Measurements from ENCODE around the gene FOXO3.

The FOXO3 gene

GRCh38 chr6:108616973-108617372 is 56.3 kb downstream of the FOXO3 start:
- TF ChIP-seq CTCF (IDR thresholded peaks at IDR 0.05; ENCODE audit: control insufficient read depth, insufficient read depth, low read depth, low read length, missing control alignments), result no peak
- no peak overlapping the region for H3K4me3 ChIP-seq (ENCODE audit: control insufficient read depth, low read depth, low read length)
- no peak for DNase-seq (ENCODE audit: low read depth)

- no peak for TF ChIP-seq CTCF (IDR thresholded peaks at IDR 0.05; ENCODE audit: control insufficient read depth, insufficient read depth, low read depth, low read length, missing control alignments)
Observed at GRCh38 chr6:108618623-108619152, 58.0 kb downstream of the FOXO3 start.

DNA sequence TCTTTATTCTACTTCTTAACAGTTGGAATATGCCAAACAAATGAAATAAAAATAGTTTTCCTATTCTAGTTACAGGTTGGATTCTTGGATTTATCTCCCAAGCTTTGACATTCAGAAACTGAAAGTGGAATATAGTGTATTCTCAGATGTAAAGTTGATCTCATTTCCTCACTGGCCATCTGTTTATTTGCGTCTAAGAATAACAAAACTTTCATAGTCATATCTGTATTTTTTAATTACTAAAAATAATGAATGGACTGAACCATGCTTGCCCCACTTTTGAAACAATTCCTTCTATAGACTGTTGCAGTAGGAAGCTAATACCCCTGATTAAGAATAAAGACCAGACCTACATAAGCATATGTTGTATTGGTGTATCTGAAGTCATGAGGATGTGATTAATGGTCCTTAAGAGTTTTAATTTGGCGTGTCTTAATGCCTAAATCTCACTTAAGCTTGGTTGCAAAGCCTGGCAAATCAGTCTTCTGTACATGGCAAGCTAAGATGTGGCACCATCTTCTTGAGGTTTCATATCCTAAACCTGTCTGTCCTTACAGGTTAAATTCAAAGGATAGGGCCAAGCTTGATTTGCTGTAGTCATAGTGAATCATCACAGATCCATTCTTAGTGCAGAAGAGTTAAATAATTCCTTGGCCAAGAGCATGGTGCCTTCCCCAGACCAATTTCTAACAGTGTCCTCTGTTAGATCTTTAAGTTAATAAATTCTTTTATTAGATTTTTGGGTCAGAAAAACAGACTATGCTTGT is 58.9 kb downstream of the FOXO3 start:
- no peak for DNase-seq (ENCODE audit: low read depth)
- H3K4me3 ChIP-seq (ENCODE audit: control insufficient read depth, low read depth, low read length), result no peak overlapping the region
- no peak for TF ChIP-seq CTCF (IDR thresholded peaks at IDR 0.05; ENCODE audit: control insufficient read depth, insufficient read depth, low read depth, low read length, missing control alignments)

More at GRCh38 chr6:108618623-108619152, 58.0 kb downstream of the FOXO3 start:
- DNase-seq (ENCODE audit: low read depth), result no peak
- H3K4me3 ChIP-seq (ENCODE audit: control insufficient read depth, low read depth, low read length), result no peak overlapping the region

GRCh38 chr6:108621117-108621516 is 60.4 kb downstream of the FOXO3 start:
- DNase-seq (ENCODE audit: low read depth), result peak; percentile 59
- peak; percentile 13 for TF ChIP-seq CTCF (IDR thresholded peaks at IDR 0.05; ENCODE audit: control insufficient read depth, insufficient read depth, low read depth, low read length, missing control alignments)
- H3K4me3 ChIP-seq (ENCODE audit: control insufficient read depth, low read depth, low read length), result no peak overlapping the region

GRCh38 chr6:108622641-108623298 is 62.1 kb downstream of the FOXO3 start:
- peak; percentile 28 for TF ChIP-seq CTCF (IDR thresholded peaks at IDR 0.05; ENCODE audit: control insufficient read depth, insufficient read depth, low read depth, low read length, missing control alignments)
- H3K4me3 ChIP-seq (ENCODE audit: control insufficient read depth, low read depth, low read length), result no peak overlapping the region; the same call in 1 of the 2 replicates
- peak; percentile 87 for DNase-seq (ENCODE audit: low read depth)

DNA sequence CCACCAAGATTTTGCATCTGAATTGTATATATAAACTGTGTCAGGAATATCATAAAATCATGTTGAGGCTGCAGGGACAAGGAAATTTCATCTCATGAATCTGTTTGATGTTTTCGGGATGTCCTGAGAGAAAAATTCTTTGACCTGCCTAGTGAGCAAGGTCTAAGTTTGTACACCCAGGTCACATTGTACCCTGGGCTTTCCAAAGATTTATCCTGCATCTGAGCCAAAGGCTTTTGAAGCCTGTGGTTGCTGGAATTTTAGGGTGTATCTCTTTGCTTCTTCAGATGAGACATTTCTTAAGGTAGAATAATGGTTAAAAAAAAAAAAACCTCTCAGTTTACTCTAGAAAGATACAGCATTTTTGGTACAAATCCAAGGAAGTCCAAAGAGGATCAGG is 63.3 kb downstream of the FOXO3 start:
- no peak for TF ChIP-seq CTCF (IDR thresholded peaks at IDR 0.05; ENCODE audit: control insufficient read depth, insufficient read depth, low read depth, low read length, missing control alignments)
- no peak overlapping the region for H3K4me3 ChIP-seq (ENCODE audit: control insufficient read depth, low read depth, low read length)
- DNase-seq (ENCODE audit: low read depth), result no peak

Measured in AG09309 (cell line).